SU-DHL-6 (cell line): ENCODE measurements around the gene MDN1.

Experiments
- H2AFZ ChIP-seq: fragments of 200-600 bp; sonication (generic); 2 replicates; pipeline ENCODE4 v1.6.1; 2014; ENCODE audit warnings: low read depth, mild to moderate bottlenecking, moderate library complexity, mixed read lengths, antibody characterized with exemption, low read length; ENCODE audit not compliant: severe bottlenecking
- H3F3A ChIP-seq: fragments of 200-600 bp; shearing (Covaris generic); 2 replicates; pipeline ENCODE4 v1.6.0; 2016; ENCODE audit warnings: antibody characterized with exemption, mild to moderate bottlenecking; ENCODE audit not compliant: insufficient read depth
- H3K27ac ChIP-seq: fragments of 200-600 bp; sonication (generic); 2 replicates; pipeline ENCODE4 v1.5.1; 2016; ENCODE audit warnings: low read depth, mild to moderate bottlenecking, low read length, moderate library complexity, mixed read lengths
- H3K27me3 ChIP-seq: fragments of 200-600 bp; sonication (generic), shearing (Covaris generic); 2 replicates; pipeline ENCODE4 v1.6.0; 2014; ENCODE audit warnings: mild to moderate bottlenecking, low read length
- H3K36me3 ChIP-seq: fragments of 200-600 bp; sonication (generic); 2 replicates; pipeline ENCODE4 v1.6.1; 2014; ENCODE audit warnings: mild to moderate bottlenecking, low read length, mixed read lengths
- H3K4me2 ChIP-seq: fragments of 300-600, 200-600 bp; shearing (Covaris generic), sonication (generic); 2 replicates; pipeline ENCODE4 v1.6.0; 2014; ENCODE audit warnings: low read length, low read depth, mild to moderate bottlenecking; ENCODE audit not compliant: poor library complexity, severe bottlenecking
- H3K4me3 ChIP-seq: fragments of 200-600 bp; sonication (generic); 2 replicates; pipeline ENCODE4 v1.5.1; 2014; ENCODE audit warnings: antibody characterized with exemption, low read length, mild to moderate bottlenecking, mixed read lengths; ENCODE audit not compliant: insufficient read depth, poor library complexity, severe bottlenecking
- H3K79me2 ChIP-seq: fragments of 200-600 bp; sonication (generic); 2 replicates; pipeline ENCODE4 v1.6.1; 2014; ENCODE audit warnings: mild to moderate bottlenecking, low read length, moderate library complexity; ENCODE audit not compliant: insufficient read depth
- H3K9ac ChIP-seq: fragments of 200-600 bp; sonication (generic); 2 replicates; pipeline ENCODE4 v1.7.0; 2014; ENCODE audit warnings: mild to moderate bottlenecking, low read length
- H3K9me2 ChIP-seq: fragments of 200-600 bp; sonication (generic); replicated peaks from 2 replicates; pipeline ENCODE4 v1.6.1; 2014; ENCODE audit warnings: low read length; ENCODE audit not compliant: insufficient read depth
- H3K9me3 ChIP-seq: fragments of 200-600 bp; sonication (generic); 2 replicates; pipeline ENCODE4 v1.6.1; 2014; ENCODE audit warnings: low read length, mixed read lengths; ENCODE audit not compliant: insufficient read depth
- H4K20me1 ChIP-seq: fragments of 200-600 bp; sonication (generic); 2 replicates; pipeline ENCODE4 v1.6.1; 2014; ENCODE audit warnings: low read depth, mild to moderate bottlenecking, antibody characterized with exemption, low read length, moderate library complexity, mixed read lengths
- CTCF ChIP-seq: fragments of 200-600 bp; sonication (generic); IDR thresholded peaks from one replicate; pipeline ENCODE4 v1.5.1; 2017; ENCODE audit warnings: antibody characterized with exemption, mild to moderate bottlenecking, low read length, moderate library complexity; ENCODE audit not compliant: insufficient read depth, poor library complexity, severe bottlenecking
- EZH2phosphoT487 ChIP-seq: fragments of 200-600 bp; sonication (generic), shearing (Covaris generic); conservative IDR thresholded peaks from 2 replicates; pipeline ENCODE4 v1.6.1; 2018; ENCODE audit warnings: mild to moderate bottlenecking, antibody characterized with exemption, low read length, moderate library complexity, mixed read lengths

MDN1 gene

GRCh38 chr6:89862698-89863097, 43.1 kb upstream of the MDN1 start:
- Histone ChIP-seq H3F3A (no peaks in the 10 kb centered on the region), H3K4me3 (no peak overlapping the region), H3K27me3 (no peaks in the 10 kb centered on the region), H3K4me2 (no peak overlapping the region), H4K20me1 (no peaks in the 10 kb centered on the region), H3K9me2 (no peaks in the 10 kb centered on the region), H2AFZ (no peak overlapping the region), H3K9me3 (no peaks in the 10 kb centered on the region), H3K36me3 (peaks cover 61% of the 10 kb centered on the region), H3K27ac (no peak overlapping the region), H3K79me2 (no peaks in the 10 kb centered on the region), H3K9ac (no peak overlapping the region)
- TF ChIP-seq CTCF: no peak
- TF ChIP-seq EZH2phosphoT487: no peak

GRCh38 chr6:89862273-89862672, 42.7 kb upstream of the MDN1 start:
- no peaks in the 10 kb centered on the region for H3K27me3 ChIP-seq
- H3K9ac ChIP-seq: no peak overlapping the region
- H3K79me2 ChIP-seq: no peaks in the 10 kb centered on the region
- no peaks in the 10 kb centered on the region for H4K20me1 ChIP-seq
- H3K36me3 ChIP-seq: peaks cover 60% of the 10 kb centered on the region
- H3K27ac ChIP-seq: no peak overlapping the region
- no peaks in the 10 kb centered on the region for H3K9me3 ChIP-seq
- H3K4me3 ChIP-seq: no peak overlapping the region
- H2AFZ ChIP-seq: no peak overlapping the region
- H3K9me2 ChIP-seq: no peaks in the 10 kb centered on the region
- no peak overlapping the region for H3K4me2 ChIP-seq
- H3F3A ChIP-seq: no peaks in the 10 kb centered on the region
- TF ChIP-seq EZH2phosphoT487 (no peak), CTCF (no peak)

- TF ChIP-seq EZH2phosphoT487 (no peak), CTCF (no peak)
- Histone ChIP-seq H3K4me2 (no peak overlapping the region), H3K4me3 (no peak overlapping the region), H2AFZ (no peak overlapping the region), H3K79me2 (no peaks in the 10 kb centered on the region), H3F3A (peaks cover 3% of the 10 kb centered on the region; the same call in 1 of the 2 replicates), H3K27ac (no peak overlapping the region), H3K36me3 (peaks cover 63% of the 10 kb centered on the region), H3K27me3 (no peaks in the 10 kb centered on the region), H4K20me1 (no peaks in the 10 kb centered on the region), H3K9me3 (no peaks in the 10 kb centered on the region), H3K9ac (no peak overlapping the region), H3K9me2 (no peaks in the 10 kb centered on the region)
These were observed 40.1 kb upstream of the MDN1 start for GRCh38 chr6:89859744-89860143.
